GM19452 (cell line): ENCODE results near the gene NAB1.

ENCODE experiments used
- ATAC-seq: cut with Tn5 transposase; IDR thresholded peaks from one replicate; pipeline ENCODE4 v1.9.1; 2021; ENCODE audit not compliant: unreplicated experiment

Gene NAB1

DNA sequence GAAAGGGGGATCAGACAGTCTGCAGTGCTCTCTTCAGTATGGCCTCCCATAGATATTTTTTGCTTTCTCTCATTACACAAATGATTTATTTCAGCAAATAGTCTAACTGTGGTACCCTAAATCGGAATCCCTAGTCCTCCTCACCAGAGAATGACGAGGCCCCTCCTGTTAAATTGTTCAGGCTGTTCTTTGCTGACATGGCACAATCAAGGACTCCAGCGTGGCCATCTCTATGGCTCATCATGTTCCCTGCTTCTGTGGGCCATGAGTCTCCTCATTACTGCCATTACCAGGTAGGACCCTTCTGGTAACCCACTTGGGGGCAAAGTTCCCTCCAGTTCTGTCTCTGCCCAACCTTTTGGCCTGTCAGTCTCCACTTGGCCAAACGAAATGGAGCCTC, 62.2 kb downstream of the NAB1 start:
- ATAC-seq = no peak

DNA sequence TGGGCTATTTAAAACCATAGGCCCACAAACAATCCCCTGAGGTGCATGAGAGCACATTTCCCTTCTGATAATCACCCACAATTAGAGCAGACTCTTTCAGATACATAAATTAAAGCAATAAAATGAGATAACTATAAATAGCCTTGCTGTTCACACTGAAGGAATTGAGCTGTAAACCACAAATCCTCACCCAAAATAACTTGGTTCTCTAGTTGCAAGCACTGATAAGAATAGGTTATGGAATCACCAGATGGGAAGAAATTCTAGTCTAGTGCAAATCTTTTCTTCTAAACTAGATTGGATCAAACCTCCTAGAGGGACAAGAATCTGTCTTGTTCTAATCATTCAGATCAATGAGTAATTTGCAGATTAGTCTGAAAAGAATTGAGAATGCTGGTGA, 64.6 kb downstream of the NAB1 start:
- ATAC-seq = no peak

DNA sequence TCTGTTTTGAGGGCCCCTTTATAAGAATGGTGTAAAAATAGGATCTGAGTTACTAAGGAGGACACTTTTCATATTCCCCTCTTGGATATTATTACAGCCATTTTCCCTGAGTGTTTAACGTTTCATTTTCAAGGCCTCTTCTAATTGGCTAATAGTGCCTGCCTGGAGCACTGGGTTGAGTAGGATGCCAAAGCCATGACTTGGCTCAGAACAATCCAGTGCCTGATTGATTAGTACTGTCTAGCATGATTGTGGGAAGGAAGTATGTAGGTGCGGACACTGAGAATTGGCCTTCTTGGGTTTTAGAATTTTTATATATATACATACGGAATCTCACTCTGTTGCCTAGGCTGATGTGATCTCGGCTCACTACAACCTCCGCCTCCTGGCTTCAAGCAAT, 66.1 kb downstream of the NAB1 start:
- ATAC-seq = no peak

DNA sequence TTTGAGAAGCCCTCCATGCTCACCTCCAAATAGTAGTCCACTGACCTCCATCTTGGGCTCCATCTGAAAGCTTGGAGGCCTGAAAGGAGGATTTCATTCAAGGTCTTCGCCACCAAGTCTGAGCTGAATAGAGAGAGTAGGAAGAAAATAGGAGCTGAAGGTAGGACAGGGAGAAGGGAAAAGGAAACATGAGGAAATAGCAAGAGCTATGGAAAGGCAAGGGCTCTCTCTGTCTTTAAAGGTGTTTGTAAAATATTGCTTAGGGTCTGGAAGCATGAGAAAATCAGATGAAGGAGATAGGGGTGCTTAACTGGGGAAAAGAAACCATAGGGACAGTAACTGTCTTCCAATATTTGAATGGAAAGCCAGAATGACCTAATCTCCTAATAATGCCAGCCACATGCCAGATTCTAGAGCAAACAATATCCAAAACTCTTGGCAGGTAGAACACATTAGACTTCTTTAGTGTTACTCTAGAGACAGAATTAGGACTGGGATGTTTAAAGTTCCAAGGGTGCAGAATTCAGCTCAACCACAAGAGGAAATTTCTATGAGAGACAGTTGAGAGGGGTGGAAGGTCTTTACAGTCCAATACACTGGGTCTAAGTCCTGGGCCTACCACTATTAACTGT, 67.4 kb downstream of the NAB1 start:
- no peak for ATAC-seq

DNA sequence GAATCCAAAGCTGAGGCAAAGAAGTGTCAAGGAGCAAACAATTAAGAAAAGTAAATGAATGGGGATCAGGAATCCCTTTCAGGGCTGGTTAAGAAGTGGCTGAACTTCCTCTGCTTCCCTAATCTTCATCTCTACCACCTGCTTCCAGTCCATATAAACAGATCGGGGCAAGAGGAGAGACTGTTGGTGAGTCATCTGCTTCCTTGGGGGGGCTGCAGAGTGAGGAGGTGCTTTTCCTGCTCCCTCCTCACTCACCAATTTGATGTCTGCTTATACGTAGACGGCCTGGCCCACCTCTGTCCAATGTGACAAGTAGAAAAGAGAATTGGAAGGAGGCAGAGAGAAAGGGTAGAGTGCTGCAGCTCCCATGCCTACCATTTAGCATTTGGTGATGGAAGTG, 68.4 kb downstream of the NAB1 start:
- no peak for ATAC-seq

DNA sequence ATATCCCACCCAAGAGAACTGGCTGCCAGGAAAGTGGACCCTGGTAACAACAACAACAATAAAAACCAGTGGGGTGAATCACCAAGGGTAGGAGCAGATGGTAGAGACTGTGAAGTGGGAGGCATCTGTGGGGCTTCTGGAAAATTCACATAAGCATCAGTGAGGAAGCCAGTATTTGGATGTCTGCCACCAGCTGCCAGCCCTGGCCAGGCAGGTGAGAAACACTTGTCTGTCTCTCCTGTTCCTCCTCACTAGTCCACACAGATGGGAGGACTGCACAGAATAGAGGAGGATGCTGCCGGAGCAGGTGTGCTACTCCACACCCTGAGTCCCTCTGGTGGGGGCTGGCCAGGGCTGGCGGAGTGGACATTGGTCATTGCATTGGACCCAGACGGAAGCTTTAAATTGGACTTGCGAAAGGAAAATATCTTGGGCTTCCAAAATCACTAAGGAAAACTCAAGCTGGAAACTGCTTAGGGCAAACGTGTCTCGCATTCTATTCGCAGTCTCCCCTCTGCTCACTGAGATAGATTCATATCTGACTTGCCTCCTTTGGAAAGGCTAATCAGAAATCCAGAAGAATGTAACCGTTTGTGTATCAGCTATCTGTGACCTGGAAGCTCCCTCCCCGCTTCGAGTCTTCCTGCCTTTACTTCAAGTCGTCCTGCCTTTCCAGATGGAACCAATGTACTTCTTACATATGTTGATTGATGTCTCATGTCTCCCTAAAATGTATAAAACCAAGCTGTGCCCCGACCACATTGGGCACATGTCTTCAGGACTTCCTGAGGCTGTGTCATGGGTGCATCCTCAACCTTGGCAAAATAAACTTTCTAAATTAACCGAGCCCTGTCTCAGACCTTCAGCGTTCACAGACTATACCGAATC, 69.1 kb downstream of the NAB1 start:
- no peak for ATAC-seq

DNA sequence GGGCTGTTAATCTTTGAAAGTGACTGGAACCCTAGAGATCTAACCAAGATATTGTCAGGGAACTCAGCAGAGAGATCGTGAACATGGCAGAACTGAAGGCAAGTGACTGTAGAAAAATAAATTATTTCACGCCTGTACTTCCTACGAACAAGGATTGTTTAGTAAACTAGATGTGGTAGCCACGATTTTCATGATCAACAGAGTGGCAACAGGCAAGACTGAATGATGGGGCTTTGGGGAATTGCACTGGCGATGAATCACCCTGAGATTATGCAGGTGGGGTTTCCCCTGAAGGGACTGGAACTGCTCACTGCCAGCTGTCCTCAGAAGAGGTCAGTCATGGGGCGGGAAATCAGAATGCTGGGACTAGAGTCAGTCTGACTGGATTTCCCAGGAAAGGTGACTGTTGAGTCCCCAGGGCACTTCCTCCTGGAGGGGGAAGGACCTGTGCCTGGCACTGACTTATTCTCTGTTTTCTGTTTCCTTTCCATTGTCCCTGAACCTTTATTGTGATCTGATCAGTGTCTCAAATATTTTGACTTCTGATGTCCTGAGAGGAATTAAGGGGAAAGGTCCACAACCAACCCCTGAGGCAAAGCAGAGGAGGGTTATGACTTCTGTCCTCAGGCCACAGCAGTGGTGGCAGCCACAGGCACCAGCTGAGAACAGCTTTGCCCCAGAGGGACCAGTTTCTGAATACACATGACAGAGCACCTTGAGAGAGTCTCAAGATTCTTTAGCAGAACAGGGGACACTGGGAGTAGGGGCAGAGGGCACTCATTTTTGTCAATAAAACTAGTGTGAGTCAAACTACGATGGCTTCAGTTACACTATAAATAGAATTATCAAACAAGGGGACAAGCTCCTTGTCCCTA, 70.0 kb downstream of the NAB1 start:
- peak; percentile 71 for ATAC-seq

DNA sequence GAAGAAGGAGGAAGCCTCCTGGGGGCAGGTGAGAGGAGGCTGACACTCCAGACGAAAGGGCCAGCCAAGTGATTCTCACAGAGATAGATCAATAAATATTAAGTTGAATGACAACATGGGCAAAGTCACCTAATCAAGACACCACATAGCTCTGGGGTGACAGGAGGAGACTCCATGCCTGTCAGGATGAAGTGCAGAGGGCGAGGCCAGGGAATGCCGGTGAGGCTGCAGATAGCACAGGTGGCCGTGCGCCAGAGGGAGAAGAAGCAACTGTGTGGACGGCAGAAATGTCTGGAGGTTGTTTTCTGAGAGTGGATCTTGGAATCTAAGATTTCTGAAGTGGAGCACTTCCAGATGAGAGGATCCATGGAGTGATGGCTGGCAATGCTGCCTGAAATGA, 71.4 kb downstream of the NAB1 start:
- ATAC-seq = no peak

DNA sequence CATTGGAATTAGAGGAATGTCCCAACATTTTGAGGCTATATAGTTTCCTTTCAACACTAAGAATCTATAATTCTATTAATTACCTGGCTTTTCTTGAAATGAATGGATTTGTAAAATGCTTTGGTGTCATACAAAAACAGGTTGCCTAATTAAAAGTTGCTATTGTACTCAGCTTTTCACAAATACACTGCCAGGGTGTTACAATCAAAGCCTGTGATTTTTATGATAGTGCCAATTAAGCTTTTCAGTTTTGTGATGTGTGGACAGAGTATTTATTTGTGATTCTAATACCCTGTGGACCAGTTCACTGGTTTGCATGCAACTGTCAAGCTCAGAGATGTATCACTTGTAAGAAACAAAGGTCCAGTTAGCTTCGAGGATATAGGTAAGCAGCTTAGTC, 71.8 kb downstream of the NAB1 start:
- ATAC-seq = no peak

DNA sequence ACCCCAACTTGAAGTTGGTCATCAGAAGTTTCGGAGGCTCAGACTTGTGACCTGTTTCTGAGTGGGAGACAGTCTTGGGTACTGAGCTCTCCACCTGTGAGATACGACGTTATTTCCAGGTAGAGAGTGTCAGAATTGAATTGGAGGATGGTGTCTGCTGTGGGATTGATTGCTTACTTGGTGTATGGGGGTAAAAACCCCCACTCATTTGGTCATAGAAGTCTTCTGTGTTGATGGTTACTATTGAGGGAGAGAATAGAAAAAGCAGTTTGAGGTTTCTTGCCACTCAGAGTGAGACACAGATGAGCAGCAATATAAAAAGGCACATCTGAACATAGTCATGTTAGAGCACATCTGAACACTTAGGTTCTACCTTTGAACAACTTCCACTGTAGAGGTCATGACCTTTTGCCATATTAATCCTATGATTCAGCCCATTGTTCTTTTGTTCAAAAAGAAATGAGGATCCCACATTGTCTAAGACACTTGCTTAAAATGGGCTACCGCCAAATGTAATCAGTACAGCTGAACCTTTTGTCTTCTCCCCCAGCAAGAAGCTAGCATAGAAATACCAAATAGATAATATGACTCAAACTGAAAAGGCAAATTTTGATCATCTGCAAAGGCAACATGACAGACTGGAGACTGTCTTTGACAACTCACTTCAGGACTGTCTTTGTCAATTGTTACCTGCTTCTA, 73.3 kb downstream of the NAB1 start:
- ATAC-seq = peak; percentile 58

DNA sequence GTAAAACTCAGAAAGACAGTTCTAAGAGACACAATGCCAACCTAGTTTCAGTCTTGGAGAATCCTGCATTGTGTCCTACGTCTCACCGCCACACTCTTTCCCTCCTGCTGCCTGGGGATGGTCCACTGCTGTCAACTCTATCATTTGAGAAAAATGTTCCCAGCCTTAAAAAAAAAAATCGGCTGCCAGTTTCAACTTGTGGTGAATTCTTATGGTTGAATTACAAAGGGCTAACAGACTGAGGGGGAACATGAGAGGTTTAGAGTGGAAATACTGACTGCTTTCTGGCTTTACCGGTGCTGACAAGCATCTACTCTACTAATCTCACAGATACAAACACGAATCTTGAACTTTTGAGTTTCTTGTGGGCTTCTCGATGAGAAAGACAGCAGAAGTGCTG, 74.0 kb downstream of the NAB1 start:
- no peak for ATAC-seq

DNA sequence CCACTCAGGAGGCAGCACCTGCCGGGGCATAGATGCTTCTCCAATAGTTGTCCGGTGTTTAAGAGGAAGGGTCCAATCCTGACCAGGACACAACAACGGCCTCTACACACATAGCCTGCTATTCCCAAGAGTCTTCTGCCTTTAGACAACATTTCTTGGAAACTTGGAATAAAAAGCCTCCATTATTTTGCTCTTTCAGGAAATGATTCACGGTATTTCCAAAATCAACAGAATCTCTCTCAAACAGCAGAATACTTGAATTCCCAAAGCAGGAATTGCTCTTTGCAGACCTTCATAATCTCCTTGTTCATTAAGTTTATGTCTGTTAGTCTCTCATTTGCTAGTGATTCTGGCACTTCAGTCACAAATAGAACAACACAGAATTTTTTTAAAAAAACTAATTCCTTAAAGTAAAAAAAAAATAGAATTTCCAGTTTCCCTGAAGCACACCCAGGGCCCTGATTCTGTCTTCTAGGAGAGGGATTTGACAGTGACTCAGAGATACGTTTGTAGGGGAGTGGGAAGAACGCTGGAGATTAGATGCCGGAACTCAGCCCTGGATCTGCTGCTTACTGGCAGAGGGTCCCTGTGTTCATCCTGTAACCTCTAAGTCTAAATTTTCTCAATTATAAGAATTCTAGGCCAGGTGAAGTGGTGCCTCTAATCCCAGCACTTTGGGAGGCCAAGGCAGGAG, 74.7 kb downstream of the NAB1 start:
- no peak for ATAC-seq

DNA sequence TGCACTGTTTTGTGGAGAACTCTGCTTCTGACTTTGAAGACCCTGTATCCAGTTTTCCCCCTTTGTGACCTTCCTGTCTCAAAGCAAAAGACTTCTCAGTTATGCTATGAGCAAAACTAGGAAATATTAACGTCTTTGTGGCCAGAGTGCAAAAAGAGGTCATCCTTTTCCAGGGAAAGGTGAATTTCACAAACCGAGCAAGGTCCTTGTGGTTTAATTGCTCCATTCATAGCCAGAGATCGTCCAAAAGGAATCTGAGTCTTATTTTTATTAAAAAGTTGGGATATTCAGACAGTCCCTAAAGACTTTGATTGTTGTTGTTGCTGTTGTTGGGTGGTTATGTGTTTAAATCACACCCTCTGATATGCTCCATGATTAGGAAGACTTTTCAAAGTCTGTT, 77.4 kb downstream of the NAB1 start:
- no peak for ATAC-seq

DNA sequence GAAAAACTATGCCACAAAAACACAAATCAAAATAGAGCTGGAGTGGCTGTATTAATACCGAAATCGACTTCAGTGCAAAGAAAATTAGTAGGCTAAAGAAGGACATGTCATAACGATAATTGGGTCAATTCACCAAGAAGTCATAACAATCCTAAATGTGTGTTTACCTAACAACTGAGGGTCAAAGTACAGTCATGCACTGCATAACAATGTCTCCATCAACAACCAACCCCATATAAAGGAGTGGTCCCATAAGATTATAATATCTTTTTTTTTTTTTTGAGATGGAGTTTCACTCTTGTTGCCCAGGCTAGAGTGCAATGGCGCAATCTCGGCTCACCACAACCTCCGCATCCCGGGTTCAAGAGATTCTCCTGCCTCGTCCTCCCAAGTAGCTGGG, 87.5 kb downstream of the NAB1 start:
- ATAC-seq = no peak

DNA sequence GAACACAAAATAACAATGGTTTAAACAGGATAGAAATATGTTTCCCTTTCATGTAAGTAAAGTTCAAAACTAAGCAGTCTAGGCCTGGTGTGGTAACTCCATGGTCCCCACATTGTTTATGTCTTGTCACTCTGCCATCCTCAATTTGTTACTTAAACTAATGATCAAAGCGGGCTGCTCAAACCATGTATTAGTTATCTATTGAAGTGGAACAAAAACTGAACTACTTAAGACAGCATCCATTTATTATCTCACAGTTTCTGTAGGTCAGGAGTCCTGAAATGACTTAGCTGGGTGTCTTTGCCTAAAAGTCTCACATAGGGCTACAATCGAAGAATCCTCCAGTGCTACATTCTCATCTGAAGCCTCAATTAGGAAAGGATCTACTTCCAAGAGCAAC, 91.6 kb downstream of the NAB1 start:
- no peak for ATAC-seq
